WTC11 (cell line): ENCODE results near the gene RASGRP2.

ENCODE experiments used
- CBFB ChIP-seq: sonication (generic); formaldehyde crosslinking; IDR thresholded peaks from 2 replicates; pipeline ENCODE4 v1.8.1; 2022; ENCODE audit warnings: mild to moderate bottlenecking, low read depth, missing genetic modification reagents
- CTCF ChIP-seq: fragments of 200-600 bp; IDR thresholded peaks from 2 replicates; pipeline ENCODE4 v1.8.0; 2022; ENCODE audit warnings: antibody characterized with exemption

- TF ChIP-seq CTCF (no peak), CBFB (CRISPR knock-in tag) (no peak)
Observed at GRCh38 chr11:64752175-64752970, 8.4 kb upstream of the RASGRP2 start.
